GM18873 (cell line): ENCODE measurements around the gene TMEM163.

Source experiments
- ATAC-seq: cut with Tn5 transposase; IDR thresholded peaks from one replicate; pipeline ENCODE4 v1.9.1; 2021; ENCODE audit warnings: mild to moderate bottlenecking, moderate library complexity, moderate number of reproducible peaks; ENCODE audit not compliant: unreplicated experiment, low FRiP score

TMEM163 gene

GRCh38 chr2:134462791-134463698 lies 255.8 kb downstream of the TMEM163 start:
- no peak for ATAC-seq

GRCh38 chr2:134462275-134462674 lies 256.5 kb downstream of the TMEM163 start:
- ATAC-seq: no peak

GRCh38 chr2:134461511-134461910 lies 257.3 kb downstream of the TMEM163 start:
- no peak for ATAC-seq

- ATAC-seq: peak; percentile 88
Observed at GRCh38 chr2:134460583-134460998, 258.2 kb downstream of the TMEM163 start.

GRCh38 chr2:134459706-134460406 lies 258.9 kb downstream of the TMEM163 start:
- ATAC-seq: no peak

GRCh38 chr2:134458950-134459349 lies 259.9 kb downstream of the TMEM163 start:
- no peak for ATAC-seq

- ATAC-seq: no peak
Observed at GRCh38 chr2:134458473-134458853, 260.3 kb downstream of the TMEM163 start.

GRCh38 chr2:134457765-134458472 lies 260.9 kb downstream of the TMEM163 start:
- ATAC-seq: no peak

GRCh38 chr2:134457353-134457752 lies 261.4 kb downstream of the TMEM163 start:
- no peak for ATAC-seq

- no peak for ATAC-seq
Observed at GRCh38 chr2:134455426-134455825, 263.4 kb downstream of the TMEM163 start.

- ATAC-seq: no peak
Observed at GRCh38 chr2:134454931-134455330, 263.9 kb downstream of the TMEM163 start.

GRCh38 chr2:134454426-134454825 lies 264.4 kb downstream of the TMEM163 start:
- no peak for ATAC-seq

GRCh38 chr2:134453973-134454372 lies 264.8 kb downstream of the TMEM163 start:
- ATAC-seq: no peak

- ATAC-seq: no peak
Observed at GRCh38 chr2:134453476-134453875, 265.3 kb downstream of the TMEM163 start.

GRCh38 chr2:134452042-134452733 lies 266.6 kb downstream of the TMEM163 start:
- no peak for ATAC-seq

- no peak for ATAC-seq
Observed at GRCh38 chr2:134451347-134451630, 267.5 kb downstream of the TMEM163 start.

GRCh38 chr2:134449751-134450513 lies 268.9 kb downstream of the TMEM163 start:
- no peak for ATAC-seq

GRCh38 chr2:134449157-134449556 lies 269.6 kb downstream of the TMEM163 start:
- no peak for ATAC-seq

GRCh38 chr2:134448650-134449049 lies 270.1 kb downstream of the TMEM163 start:
- ATAC-seq: no peak

- ATAC-seq: no peak
Observed at GRCh38 chr2:134447669-134448068, 271.1 kb downstream of the TMEM163 start.
